Astrocyte of the cerebellum (primary cell): ENCODE data around the gene RTKN.
"Not testable (repeated sequence)": the region's sequence is repeated elsewhere in the genome, so short reads cannot be mapped to it uniquely, and the experiment has no call there.

Experiments used
- DNase-seq: peaks from one replicate; pipeline ENCODE4 v3.0.0-alpha.2; 2011; ENCODE audit warnings: low read depth
- H3K4me3 ChIP-seq: 2 replicates; pipeline ENCODE4 v1.5.1; 2011; ENCODE audit warnings: mild to moderate bottlenecking, low read depth, low read length, moderate library complexity
- in situ Hi-C: cut with HindIII; loops from 2 replicates; pipeline ENCODE4 v1.10.0; 2017; ENCODE audit warnings: low sequenced_read_pairs
- TF ChIP-seq, protein P1 (sequence below): IDR thresholded peaks from 2 replicates; pipeline ENCODE4 v1.5.1; 2012; ENCODE audit warnings: low read length, low read depth, moderate library complexity, mild to moderate bottlenecking; ENCODE audit errors: missing control alignments

Gene RTKN, protein sequence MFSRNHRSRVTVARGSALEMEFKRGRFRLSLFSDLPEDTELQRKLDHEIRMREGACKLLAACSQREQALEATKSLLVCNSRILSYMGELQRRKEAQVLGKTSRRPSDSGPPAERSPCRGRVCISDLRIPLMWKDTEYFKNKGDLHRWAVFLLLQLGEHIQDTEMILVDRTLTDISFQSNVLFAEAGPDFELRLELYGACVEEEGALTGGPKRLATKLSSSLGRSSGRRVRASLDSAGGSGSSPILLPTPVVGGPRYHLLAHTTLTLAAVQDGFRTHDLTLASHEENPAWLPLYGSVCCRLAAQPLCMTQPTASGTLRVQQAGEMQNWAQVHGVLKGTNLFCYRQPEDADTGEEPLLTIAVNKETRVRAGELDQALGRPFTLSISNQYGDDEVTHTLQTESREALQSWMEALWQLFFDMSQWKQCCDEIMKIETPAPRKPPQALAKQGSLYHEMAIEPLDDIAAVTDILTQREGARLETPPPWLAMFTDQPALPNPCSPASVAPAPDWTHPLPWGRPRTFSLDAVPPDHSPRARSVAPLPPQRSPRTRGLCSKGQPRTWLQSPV

DNA sequence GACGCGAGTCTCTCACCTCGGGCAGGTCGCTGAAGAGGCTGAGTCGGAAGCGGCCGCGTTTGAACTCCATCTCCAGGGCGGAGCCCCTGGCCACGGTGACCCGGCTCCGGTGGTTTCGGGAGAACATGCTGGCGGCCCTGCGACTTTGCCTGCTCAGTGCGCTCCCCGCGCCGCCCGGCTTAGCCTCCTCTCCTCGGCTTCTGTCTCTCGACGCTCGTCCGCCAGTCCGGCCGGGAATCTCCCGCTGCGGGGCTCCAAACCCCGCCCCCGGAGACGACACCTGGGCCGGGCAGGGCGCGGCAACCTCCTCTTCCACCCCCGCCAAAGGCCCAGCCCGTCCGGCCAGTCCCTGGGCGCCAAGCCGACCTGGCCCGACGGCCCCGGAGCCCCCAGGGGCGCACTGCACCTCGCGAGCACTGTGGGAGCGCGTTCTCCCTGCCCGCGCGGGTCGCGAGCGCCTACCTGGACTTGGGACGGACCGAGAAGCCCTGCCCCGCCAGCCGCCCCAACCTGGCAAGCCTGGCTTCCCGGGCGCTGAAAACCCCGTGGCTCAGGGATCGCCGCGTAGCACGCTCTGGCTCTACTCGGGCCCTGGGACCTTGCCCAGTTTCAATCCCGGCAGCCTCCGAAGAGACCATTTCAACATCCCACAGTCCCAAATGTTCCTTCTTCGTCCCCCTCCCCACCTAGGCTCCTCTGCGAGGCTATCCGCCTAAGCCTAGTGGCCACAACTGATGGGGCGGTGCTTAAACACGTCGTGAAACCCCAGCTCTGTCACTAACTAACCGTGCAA lies at the start of gene RTKN:
Gene RTKN (minus strand): TSS at position 248 of the 793 bp plus-strand sequence. CDS start 121 bp downstream, at position 127.
- H3K4me3 ChIP-seq: peak within 1 kb of the TSS; percentile 54
- TF ChIP-seq, protein P1, sequence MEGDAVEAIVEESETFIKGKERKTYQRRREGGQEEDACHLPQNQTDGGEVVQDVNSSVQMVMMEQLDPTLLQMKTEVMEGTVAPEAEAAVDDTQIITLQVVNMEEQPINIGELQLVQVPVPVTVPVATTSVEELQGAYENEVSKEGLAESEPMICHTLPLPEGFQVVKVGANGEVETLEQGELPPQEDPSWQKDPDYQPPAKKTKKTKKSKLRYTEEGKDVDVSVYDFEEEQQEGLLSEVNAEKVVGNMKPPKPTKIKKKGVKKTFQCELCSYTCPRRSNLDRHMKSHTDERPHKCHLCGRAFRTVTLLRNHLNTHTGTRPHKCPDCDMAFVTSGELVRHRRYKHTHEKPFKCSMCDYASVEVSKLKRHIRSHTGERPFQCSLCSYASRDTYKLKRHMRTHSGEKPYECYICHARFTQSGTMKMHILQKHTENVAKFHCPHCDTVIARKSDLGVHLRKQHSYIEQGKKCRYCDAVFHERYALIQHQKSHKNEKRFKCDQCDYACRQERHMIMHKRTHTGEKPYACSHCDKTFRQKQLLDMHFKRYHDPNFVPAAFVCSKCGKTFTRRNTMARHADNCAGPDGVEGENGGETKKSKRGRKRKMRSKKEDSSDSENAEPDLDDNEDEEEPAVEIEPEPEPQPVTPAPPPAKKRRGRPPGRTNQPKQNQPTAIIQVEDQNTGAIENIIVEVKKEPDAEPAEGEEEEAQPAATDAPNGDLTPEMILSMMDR: no peak
- no peak for DNase-seq

DNA sequence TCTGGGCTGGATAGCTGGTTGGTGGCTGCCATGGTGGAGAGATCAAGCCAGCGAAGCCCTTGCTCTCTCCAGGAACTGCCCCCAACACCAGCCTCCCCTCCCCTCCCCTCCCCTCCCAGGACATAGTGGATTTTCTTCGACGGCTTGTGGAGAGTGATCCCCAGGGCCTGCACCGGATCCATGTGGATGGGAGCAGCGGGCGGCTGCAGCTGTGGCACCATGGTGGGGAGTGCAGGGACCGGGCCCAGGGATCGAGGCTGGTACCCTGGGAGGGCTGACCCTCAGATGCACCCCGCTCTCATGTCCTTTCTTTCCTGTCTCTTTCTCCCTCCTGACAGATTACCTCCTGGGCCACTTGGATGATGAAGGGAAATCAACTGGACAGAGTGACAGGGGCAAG lies 48.2 kb upstream of the RTKN start:
- in situ Hi-C loops: loop anchor here (5.0 kb wide), 1 partner anchor 87 kb away; no protein-coding TSS in a partner anchor
- H3K4me3 ChIP-seq: no peak overlapping the region
- DNase-seq: no peak
- TF ChIP-seq, protein P1: no peak

More for the DNA sequence above, at the start of gene RTKN:
- in situ Hi-C loops: no loop called here

DNA sequence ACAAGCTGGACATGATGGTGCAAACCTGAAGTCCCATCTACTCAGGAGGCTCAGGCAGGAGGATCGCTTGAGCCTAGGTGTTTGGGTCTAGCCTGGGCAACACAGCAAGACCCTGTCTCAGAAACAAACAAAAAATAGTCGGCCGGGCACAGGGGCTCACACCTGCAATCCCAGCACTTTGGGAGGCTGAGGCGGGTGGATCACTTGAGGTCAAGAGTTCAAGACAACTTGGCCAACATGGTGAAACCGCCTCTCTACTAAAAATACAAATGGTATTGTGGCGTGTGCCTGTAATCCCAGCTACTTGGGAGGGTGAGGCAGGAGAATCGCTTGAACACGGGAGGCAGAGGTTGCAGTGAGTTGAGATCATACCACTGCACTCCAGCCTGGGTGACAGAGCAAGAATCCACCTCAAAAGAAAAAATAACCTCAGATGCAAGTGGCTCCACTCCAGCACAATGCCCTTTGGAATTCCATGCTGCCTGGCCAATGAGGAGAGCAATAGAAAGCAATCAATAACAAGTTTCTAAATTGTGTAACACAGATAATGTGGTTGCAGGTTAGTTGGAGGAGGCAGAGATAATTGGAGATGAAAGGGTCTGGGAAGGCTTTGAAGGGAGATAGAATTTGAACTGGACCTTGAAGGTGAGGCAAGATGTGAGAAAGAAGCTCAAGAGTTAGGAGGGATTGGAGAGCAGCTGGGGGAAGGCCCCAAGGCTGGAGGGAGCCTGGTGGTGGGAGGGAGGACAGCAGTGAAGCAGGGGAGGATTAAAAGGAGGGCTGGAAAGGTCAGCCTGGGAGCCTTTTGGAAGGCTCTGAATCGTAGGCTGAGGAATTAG lies 47.1 kb upstream of the RTKN start:
- in situ Hi-C loops: no loop called here
- TF ChIP-seq, protein P1: no peak
- no peak overlapping the region for H3K4me3 ChIP-seq
- DNase-seq: no peak

DNA sequence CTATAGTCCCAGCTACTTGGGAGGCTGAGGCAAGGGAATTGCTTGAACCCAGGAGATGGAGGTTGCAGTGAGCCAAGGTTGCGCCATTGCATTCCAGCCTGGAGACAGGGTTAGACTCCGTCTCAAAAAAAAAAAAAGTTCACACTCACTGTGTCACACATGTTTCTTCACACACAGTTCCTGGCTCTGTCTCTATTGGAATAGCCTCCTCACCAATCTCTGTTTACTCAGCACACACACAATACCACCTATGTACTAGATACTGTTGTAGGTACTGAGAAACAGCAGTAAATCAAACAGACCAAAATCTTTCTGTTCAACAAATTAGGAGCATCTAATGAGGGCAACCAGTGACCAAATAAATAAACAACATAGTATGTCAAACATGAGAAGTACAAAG lies 44.4 kb upstream of the RTKN start:
- TF ChIP-seq, protein P1: no peak
- in situ Hi-C loops: no loop called here
- DNase-seq: no peak
- no peak overlapping the region for H3K4me3 ChIP-seq

DNA sequence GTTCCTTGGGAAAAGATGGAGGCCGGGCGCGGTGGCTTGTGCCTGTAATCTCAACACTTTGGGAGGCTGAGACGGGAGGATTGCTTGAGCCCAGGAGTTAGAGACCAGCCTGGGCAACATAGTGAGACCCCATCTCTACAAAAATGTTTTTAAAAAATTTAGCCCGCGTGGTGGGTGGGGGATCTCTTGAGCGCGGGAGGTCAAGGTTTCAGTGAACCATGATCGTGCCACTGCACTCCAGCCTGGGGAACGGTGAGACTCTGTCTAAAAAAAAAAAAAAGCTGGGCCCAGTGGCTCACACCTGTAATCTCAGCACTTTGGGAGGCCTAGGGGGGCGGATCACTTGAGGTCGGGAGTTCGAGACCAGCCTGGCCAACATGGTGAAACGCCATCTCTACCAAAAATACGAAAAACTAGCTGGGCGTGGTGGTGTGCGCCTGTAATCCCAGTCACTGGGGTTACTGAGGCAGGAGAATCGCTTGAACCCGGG lies 42.0 kb upstream of the RTKN start:
- DNase-seq, in situ Hi-C loops: not testable (repeated sequence)
- peak overlapping the region; percentile 94 for H3K4me3 ChIP-seq

DNA sequence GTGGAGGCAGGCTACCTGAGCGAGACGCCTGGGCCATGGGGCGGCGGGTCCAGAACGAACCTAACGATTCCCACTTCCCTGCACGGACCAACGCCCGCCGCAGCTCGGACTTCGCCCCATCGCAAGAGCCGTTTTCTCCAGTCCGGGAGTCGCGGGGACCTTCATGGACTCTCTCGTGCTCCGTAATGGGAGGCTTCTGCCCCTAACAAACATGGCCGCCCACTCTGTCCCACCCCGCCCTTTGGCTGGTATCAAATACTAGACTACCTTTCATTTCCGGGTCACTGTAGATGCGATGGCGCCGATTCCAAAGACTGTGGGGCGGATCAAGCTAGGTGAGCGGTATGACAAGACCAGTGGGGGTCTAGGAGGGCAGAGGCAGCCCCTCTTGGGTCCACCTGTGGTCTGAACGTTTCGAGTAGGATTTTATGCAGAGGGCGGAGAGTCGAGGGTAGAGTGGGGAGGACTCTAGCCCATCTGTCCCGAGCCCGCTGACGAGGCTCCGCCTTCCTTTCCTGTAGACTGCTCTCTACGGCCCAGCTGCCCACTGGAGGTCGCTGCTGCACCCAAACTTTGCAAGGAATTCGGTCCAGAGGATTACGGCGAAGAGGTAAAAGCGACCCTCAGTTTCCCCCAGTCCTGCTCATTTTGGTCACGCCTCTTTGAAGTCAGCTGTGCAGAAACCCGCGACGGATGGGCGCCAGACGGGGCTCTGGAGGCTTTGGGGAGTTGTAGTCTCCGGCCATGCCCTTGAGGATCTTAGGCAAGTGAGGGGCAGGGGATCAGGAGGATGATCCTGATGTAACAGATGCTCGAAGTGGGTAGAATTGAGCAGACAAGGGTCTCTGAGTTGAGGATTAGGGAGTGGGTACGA lies 41.3 kb upstream of the RTKN start, which contains the start of the genes CCDC142 and TTC31:
Gene CCDC142 (minus strand): TSS at position 198 of the 874 bp plus-strand sequence. CDS start 161 bp downstream, at position 37.
Gene TTC31 (plus strand): TSS at position 281 of the 874 bp plus-strand sequence. CDS start 15 bp downstream, at position 296.
- TF ChIP-seq, protein P1: peak; percentile 92
- in situ Hi-C loops: no loop called here
- H3K4me3 ChIP-seq: peak within 1 kb of the TSS; percentile 94
- peak; percentile 87 for DNase-seq
